ENCODE measurements around the gene C14orf93.
A peak's percentile ranks its signal among the peaks of the same experiment; 100 is the strongest.
"Not testable (repeated sequence)": the region's sequence is repeated elsewhere in the genome, so short reads cannot be mapped to it uniquely, and the experiment has no call there.

The C14orf93 gene

GRCh38 chr14:23008831-23009230, 1.1 kb downstream of the C14orf93 start:
- in situ Hi-C loops (cut with MboI; ENCODE audit: low sequenced_read_pairs, unreplicated experiment): no loop called here
- TF ChIP-seq, protein P1, sequence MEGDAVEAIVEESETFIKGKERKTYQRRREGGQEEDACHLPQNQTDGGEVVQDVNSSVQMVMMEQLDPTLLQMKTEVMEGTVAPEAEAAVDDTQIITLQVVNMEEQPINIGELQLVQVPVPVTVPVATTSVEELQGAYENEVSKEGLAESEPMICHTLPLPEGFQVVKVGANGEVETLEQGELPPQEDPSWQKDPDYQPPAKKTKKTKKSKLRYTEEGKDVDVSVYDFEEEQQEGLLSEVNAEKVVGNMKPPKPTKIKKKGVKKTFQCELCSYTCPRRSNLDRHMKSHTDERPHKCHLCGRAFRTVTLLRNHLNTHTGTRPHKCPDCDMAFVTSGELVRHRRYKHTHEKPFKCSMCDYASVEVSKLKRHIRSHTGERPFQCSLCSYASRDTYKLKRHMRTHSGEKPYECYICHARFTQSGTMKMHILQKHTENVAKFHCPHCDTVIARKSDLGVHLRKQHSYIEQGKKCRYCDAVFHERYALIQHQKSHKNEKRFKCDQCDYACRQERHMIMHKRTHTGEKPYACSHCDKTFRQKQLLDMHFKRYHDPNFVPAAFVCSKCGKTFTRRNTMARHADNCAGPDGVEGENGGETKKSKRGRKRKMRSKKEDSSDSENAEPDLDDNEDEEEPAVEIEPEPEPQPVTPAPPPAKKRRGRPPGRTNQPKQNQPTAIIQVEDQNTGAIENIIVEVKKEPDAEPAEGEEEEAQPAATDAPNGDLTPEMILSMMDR (IDR thresholded peaks at IDR 0.05; ENCODE audit: borderline replicate concordance, control extremely low read depth, extremely low read depth, insufficient read depth, missing control alignments): no peak
- no peak for DNase-seq (ENCODE audit: low spot score)

DNA sequence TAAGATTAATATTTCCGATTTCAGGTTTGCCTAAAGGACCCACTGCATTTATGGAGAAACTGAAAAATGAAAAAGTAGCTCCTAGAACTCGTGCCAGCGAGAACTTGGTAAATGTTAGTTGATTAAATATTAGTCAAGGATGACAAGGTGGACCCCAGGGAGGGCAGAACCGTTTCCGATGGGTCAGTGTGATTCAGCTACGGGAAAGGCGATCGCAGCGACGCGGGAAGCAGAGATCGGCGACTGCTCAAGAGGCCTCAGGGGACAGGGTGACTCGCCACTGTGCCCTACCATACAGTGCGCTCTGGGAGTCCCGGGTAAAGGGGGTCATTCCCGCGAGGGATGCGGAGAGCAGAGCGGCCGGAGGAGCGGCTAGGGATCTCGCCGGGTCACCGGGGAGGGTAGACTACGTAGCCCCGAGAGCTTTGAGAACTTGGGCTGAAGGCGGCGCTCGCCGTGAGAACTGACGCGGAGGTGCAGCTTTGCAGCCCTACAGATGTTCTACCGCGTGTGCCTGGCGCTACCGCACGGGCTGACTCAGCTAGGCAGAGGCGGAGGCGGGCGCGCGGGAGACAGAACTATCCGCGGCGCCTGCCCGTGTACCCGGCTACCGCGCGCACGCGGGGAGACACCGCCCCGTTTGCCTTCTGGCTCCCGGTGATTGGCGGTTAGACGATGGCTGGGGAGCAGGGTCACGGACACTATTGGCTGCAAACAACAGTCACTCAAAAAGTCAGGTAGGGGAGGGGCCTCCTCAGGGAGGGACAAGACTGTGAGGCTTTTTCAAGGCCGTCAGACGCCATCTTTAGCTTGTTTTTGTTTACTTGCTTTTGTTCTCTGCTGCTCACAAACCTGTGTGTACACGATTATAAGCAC, 3.2 kb downstream of the C14orf93 start:
- peak; percentile 96 for DNase-seq (ENCODE audit: low spot score)

GRCh38 chr14:23006188-23006534, 3.8 kb downstream of the C14orf93 start:
- DNase-seq (ENCODE audit: low spot score): no peak
- in situ Hi-C loops (cut with MboI; ENCODE audit: low sequenced_read_pairs, unreplicated experiment): no loop called here

More for the DNA sequence above, 3.2 kb downstream of the C14orf93 start:
- TF ChIP-seq, protein P1 (IDR thresholded peaks at IDR 0.05; ENCODE audit: borderline replicate concordance, control extremely low read depth, extremely low read depth, insufficient read depth, missing control alignments): peak; percentile 26
- in situ Hi-C loops (cut with MboI; ENCODE audit: low sequenced_read_pairs, unreplicated experiment): no loop called here

GRCh38 chr14:23005451-23006187, 4.3 kb downstream of the C14orf93 start:
- TF ChIP-seq, protein P1 (IDR thresholded peaks at IDR 0.05; ENCODE audit: borderline replicate concordance, control extremely low read depth, extremely low read depth, insufficient read depth, missing control alignments): no peak
- in situ Hi-C loops (cut with MboI; ENCODE audit: low sequenced_read_pairs, unreplicated experiment): no loop called here

More at GRCh38 chr14:23006188-23006534, 3.8 kb downstream of the C14orf93 start:
- TF ChIP-seq, protein P1 (IDR thresholded peaks at IDR 0.05; ENCODE audit: borderline replicate concordance, control extremely low read depth, extremely low read depth, insufficient read depth, missing control alignments): no peak

GRCh38 chr14:23004274-23004673, 5.7 kb downstream of the C14orf93 start:
- in situ Hi-C loops (cut with MboI; ENCODE audit: low sequenced_read_pairs, unreplicated experiment); DNase-seq (ENCODE audit: low spot score): not testable (repeated sequence)

More at GRCh38 chr14:23005451-23006187, 4.3 kb downstream of the C14orf93 start:
- no peak for DNase-seq (ENCODE audit: low spot score)

- no peak for DNase-seq (ENCODE audit: low spot score)
- in situ Hi-C loops (cut with MboI; ENCODE audit: low sequenced_read_pairs, unreplicated experiment): no loop called here
- TF ChIP-seq, protein P1 (IDR thresholded peaks at IDR 0.05; ENCODE audit: borderline replicate concordance, control extremely low read depth, extremely low read depth, insufficient read depth, missing control alignments): no peak
These were observed 7.4 kb downstream of the C14orf93 start for GRCh38 chr14:23002592-23002991.

- TF ChIP-seq, protein P1 (IDR thresholded peaks at IDR 0.05; ENCODE audit: borderline replicate concordance, control extremely low read depth, extremely low read depth, insufficient read depth, missing control alignments): no peak
- no peak for DNase-seq (ENCODE audit: low spot score)
- in situ Hi-C loops (cut with MboI; ENCODE audit: low sequenced_read_pairs, unreplicated experiment): no loop called here
These were observed 9.1 kb downstream of the C14orf93 start for GRCh38 chr14:23000860-23001259.
